Measurements from ENCODE around the gene HORMAD2.

Gene HORMAD2

DNA sequence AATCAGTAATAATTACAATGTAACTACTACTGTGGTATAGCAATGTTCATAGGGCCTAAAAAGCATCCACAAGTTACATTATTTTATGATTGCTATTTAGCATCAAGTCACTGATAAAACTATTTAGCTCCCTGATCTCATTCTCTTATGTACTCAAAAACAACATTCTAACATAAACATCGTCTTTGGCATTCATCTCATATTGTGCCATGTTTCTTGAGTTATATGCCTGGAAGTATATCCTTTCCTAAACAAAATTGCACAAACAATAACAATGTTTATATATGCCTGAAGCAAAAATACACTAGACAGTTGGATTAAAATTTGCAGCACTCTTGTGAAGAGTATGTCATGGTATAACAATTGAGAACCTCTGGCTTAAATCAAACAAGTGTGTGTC is 34.1 kb downstream of the HORMAD2 start:
- no peak for DNase-seq

GRCh38 chr22:30115705-30116104 is 35.4 kb downstream of the HORMAD2 start:
- DNase-seq, result no peak

DNA sequence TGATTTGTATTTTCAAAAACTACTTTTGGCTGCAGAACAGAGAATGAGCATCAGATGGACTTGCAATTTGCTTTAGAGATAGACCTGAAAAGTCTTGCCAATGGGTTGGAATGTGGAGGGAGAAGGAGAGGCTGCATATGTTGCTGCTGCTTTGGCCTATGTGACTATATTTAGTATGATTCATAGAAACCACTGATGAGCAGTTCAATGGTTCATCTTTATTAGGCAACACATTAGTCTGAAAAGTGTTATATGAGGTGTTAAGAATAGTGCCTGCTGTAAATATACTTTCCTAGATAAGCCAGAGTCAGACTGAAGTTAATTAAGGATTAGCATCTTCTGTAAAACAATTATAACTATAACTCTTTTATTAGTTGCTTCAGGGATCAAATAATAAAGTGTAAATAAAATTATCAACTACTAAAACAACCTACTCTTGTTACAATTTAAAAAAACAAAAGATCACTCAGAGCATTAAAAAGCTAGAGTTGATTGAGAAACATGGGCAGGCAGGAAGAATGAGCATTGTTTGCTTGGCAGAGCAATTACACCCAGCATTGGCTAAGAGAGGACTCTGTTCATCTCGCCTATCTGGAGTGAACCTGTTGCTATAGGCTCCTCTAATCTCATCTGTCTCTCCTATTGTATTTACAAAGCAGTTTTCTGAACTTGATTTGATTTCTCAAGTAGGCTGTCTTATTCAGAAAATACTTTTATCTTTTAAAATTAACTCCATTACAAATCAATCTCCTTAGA is 36.3 kb downstream of the HORMAD2 start:
- peak; percentile 30 for DNase-seq

DNA sequence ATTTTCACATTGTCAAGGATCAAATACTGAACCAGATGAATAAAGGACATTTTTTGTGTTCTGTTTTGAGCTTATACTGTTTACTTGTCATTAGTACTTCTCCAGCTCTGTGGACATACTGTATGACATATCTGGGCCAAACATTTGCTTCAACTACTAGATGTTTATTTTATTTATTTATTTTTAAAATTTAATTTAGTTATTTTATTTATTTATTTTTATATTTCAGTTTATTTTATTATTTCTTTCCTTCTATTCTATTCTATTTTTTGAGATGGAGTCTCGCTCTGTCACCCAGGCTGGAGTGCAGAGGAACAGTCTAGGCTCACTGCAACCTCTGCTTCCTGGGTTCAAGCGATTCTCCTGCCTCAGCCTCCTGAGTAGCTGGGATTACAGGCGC is 37.0 kb downstream of the HORMAD2 start:
- no peak for DNase-seq

DNA sequence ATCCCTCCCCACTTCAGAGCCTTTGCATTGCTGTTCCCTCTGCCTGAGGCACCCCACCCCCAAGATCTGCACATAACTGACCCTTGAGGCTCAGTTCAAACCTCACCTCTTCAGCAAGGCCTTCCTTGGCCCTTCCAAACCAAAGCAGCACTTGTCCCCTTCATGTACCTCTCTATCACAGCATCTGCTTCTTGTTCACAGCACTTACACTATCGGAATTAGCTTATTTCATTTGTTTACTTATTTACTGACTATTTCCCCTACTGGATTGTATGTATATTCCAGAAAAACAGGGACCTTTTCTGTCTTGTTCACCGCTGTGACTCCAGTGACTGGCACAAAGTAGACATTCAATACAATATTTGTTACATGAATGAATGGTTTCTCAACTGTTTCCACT is 38.0 kb downstream of the HORMAD2 start:
- DNase-seq, result no peak

GRCh38 chr22:30121960-30122359 is 41.7 kb downstream of the HORMAD2 start:
- peak; percentile 80 for DNase-seq

DNA sequence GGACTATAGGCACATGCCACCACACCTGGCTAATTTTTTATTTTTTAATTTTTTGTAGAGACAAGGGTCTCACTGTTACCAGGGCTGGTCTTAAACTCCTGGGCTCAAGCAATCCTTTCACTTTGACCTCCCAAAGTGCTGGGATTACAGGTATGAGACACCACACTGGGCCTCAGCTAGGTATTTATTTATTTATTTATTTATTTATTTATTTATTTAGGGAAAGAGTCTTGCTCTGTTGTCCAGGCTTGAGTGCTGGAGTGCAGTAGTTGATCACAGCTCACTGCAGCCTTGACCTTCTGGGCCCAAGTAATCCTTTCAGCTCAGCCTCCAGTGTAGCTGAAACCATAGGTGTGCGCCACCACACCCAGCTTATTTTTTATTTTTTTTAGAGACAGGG is 43.2 kb downstream of the HORMAD2 start:
- DNase-seq, result no peak

DNA sequence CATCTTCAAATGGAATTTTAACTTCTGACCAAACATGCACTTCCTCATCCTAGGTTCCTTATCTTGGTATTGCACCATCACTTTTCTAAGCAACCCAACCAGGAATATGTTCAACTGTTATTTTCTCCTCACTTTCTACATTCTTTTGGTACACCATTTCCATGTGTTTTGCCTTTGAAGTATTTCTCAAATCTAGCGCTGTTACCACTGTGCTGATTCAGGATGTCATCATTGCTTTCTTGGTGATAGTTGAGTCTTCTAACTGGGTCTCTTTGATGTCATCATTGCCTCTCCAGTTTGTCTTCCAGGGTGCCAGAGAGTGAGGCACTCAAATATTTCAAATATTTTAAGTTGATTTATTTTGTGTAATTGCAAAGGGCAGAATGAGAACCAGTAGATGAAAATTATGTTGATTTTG is 47.5 kb downstream of the HORMAD2 start:
- DNase-seq, result no peak

GRCh38 chr22:30128511-30128910 is 48.2 kb downstream of the HORMAD2 start:
- DNase-seq, result no peak

DNA sequence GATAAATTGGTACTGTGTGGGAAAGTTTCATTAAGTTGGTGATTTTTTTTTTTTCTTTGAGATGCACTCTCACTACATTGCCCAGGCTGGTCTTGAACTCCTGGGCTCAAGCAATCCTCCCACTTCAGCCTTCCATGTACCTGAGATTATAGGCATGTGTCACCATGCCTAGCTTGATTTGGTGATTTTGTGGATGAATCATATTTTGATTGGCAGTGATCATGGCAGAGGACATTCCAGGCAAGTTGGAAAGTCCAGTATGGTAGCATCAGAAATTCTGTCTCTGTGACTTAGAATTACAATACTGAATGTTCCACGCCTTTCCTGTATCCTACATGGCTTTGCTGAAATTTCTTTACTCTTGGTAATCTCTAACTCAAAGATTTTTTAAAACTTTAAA is 49.4 kb downstream of the HORMAD2 start:
- no peak for DNase-seq

DNA sequence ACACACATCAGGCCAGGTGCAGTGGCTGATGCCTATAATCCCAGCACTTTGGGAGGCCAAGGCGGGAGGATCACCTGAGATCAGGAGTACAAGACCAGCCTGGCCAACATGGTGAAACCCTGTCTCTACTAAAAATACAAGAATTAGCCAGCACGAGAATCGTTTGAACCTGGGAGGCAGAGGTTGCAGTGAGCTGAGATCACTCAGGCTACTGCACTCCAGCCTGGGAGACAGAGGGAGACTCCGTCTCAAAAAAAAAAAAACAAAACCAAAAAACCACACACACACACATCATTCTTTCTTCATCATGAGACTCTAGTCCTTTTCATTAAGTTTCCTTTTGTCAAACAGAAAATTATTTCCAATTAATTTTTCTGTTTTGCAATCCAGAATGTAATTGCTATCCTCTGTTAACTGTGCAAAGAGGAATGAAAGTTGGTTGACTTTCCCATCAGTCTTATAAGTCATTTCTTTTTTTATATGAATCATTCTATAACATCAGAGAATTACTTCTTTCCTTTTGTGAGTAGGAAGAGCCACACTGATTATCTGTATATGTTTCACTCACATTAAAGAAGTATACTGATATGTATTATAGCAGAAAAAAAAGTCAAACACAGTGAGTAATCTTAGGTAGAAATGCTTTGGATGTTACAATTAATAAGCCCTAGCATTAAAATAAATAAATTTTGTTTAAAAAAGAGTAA is 52.2 kb downstream of the HORMAD2 start:
- no peak for DNase-seq

- DNase-seq, result no peak
These were observed 60.1 kb downstream of the HORMAD2 start for GRCh38 chr22:30140414-30140813.

DNA sequence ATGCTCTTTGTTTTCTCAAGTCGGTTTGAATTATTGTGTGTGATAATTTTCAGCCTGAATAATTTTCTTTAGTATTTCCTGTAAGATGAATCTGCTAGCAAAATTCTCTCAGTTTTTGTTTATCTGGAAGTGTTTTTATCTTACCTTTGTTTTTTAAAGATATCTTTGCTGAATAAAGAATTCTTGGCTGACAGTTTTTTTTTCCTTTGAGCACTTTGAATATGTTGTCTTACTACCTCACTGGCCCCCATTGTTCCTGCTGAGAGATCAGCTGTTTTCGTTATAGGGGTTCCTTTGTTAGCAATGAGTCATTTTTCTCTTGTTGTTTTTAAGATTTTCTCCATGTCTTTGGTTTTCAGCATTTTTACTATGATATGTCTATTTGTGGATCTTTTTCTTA is 63.0 kb downstream of the HORMAD2 start:
- DNase-seq, result no peak

DNA sequence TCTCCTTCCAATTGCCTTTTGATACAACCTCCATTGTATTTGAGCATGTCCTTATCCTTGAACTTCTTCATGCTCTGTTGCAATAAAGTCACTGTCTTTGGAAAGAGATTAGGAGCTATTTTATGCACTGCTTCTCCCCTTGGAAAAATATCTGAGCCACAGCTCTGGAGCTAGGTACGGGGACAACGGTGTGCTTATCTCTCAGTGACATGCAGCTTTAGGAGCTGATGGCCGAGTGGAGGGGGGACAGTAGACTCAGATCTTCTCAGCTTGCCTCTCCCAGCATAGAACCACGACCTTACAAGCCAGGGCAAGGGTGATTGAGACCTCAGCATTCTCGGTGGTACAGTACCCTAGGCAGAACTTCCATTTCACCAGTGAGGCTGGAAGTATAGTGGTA is 64.1 kb downstream of the HORMAD2 start:
- DNase-seq, result no peak

- no peak for DNase-seq
These were observed 69.9 kb downstream of the HORMAD2 start for GRCh38 chr22:30150212-30150611.

DNA sequence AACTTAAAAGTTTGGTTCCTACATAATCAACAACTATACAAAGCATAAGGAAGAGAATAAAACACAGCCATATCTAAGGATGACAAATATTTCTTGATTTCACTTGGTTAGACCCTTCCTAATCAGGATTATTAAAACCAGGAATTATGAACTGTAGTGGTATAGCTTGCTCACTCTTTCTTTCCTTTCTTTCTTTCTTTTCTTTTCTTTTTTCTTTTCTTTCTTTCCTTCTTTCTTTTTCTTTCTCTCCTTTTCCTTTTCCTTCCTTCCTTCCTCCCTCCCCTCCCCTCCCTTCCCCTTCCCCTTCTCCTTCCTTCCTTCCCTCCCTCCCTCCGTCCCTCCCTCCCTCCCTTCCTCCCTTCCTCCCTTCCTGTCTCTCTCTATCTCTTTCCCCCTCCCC is 78.0 kb downstream of the HORMAD2 start:
- no peak for DNase-seq

DNA sequence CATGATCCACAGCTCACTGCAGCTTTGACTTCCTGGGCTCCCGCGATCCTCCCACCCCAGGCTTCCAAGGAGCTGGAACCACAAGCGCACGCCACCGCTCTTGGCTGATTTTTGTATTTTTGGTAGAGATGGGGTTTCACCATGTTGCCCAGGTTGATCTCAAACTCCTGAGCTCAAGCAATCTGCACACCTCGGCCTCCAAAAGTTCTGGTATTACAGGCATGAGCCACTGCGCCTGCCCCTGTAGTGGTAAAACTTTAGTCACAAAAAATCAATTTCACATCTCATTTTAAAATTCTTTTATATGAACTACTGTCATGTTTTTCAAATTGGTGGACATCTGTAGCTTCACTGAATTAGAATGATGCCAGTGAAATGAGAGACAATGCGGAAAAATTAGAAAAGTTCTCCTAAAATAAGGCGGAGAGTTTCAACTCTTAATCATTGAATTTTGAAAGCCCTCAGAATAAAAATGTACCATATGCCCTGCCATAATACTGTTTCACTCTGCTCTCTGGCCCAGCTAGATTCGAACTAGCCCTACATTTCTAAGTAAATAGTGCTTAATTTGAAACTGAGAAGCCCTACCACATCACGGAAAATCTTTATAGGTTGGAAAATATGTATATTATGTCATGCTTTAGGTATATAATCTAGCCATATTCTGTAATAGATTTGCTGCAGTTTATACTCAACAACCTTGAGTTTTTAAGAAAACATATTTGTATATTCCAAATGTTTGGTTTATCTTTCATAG is 78.7 kb downstream of the HORMAD2 start:
- peak; percentile 62 for DNase-seq

DNA sequence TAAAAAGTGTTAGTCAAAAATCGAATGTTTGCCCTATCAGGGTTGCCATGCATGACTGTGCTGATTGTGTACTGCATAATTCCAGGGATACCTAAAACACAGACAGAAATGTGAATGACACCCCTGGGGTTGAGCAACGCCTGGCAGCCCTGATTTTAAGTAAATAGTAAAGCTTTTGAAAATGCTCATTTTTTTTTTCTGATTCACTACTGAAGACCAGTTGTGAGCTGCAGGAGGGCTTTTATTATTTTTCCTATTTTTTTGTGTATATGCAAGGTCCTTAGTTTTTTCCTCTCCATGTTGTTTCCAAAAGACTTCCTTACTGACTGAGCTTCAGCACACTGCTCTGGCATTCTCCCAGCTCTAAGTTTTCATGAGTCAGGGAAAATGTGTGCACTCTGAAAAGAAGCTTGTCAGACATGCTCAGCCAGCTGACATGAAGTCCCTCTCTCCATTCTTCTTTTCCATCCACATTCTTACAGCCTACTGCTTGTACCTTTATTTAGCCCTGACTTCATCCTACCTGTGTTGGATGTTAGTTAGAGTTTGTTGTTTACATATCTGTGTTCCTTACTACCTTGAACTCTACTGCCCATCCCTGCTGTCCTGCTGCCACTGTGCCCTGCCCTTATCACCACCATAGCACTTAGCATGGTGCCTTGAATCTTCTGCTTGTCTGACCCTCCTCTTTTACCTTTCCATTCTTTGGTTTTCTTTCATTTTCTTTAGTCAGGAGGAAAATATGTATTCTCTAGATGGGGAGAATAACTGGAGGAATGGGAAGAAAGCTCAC is 79.5 kb downstream of the HORMAD2 start:
- no peak for DNase-seq

- peak; percentile 77 for DNase-seq
These were observed 80.8 kb downstream of the HORMAD2 start for GRCh38 chr22:30161051-30161469.

DNA sequence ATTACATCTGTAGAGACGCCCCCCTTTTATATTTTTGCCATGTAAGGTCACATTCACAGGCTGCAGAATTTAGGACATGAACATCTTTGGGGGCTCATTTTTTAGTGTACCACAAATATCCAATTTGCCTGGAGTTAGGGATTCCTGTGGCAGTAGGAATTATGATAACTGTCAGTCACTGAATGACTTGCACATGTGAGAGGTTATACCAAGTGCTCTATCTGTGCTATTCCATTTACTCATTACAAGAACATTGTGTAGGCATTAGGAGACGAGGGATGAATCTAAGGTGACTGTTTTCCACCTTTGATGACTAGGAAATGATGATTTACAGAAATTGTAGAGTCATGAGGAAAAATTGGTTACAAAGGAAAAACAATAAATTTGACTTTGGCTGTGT is 87.0 kb downstream of the HORMAD2 start:
- DNase-seq, result peak; percentile 82

- peak; percentile 79 for DNase-seq
These were observed 87.5 kb downstream of the HORMAD2 start for GRCh38 chr22:30167734-30168133.

GRCh38 chr22:30169002-30169401 is 88.7 kb downstream of the HORMAD2 start:
- DNase-seq, result peak; percentile 81

DNA sequence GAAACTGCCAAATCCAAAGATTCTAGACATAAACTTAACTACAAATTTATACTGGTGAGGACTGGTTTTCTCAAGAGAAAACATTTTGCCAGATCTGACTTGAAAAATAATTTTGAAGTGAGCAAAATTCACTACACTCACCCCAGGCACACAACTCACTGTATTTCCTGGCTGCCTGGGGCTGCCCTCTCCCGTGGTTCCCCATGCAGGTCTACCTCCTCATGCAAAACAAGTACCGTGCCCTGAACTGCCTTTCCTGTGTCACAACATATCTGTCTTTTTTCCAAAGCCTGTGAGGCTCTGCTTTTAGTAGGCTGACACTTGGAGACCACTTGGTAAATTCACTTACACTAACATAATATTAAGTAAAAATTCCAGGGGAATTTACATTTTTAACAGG is 89.9 kb downstream of the HORMAD2 start:
- no peak for DNase-seq

All from activated CD4-positive, alpha-beta T cell treated with anti-CD3 and anti-CD28 coated beads, Interleukin-2, amount 50 U/mL, for 16 hours (primary cell).